ENCODE data around the gene KDM3A.

Gene KDM3A, protein sequence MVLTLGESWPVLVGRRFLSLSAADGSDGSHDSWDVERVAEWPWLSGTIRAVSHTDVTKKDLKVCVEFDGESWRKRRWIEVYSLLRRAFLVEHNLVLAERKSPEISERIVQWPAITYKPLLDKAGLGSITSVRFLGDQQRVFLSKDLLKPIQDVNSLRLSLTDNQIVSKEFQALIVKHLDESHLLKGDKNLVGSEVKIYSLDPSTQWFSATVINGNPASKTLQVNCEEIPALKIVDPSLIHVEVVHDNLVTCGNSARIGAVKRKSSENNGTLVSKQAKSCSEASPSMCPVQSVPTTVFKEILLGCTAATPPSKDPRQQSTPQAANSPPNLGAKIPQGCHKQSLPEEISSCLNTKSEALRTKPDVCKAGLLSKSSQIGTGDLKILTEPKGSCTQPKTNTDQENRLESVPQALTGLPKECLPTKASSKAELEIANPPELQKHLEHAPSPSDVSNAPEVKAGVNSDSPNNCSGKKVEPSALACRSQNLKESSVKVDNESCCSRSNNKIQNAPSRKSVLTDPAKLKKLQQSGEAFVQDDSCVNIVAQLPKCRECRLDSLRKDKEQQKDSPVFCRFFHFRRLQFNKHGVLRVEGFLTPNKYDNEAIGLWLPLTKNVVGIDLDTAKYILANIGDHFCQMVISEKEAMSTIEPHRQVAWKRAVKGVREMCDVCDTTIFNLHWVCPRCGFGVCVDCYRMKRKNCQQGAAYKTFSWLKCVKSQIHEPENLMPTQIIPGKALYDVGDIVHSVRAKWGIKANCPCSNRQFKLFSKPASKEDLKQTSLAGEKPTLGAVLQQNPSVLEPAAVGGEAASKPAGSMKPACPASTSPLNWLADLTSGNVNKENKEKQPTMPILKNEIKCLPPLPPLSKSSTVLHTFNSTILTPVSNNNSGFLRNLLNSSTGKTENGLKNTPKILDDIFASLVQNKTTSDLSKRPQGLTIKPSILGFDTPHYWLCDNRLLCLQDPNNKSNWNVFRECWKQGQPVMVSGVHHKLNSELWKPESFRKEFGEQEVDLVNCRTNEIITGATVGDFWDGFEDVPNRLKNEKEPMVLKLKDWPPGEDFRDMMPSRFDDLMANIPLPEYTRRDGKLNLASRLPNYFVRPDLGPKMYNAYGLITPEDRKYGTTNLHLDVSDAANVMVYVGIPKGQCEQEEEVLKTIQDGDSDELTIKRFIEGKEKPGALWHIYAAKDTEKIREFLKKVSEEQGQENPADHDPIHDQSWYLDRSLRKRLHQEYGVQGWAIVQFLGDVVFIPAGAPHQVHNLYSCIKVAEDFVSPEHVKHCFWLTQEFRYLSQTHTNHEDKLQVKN (N-terminal part only)

DNA sequence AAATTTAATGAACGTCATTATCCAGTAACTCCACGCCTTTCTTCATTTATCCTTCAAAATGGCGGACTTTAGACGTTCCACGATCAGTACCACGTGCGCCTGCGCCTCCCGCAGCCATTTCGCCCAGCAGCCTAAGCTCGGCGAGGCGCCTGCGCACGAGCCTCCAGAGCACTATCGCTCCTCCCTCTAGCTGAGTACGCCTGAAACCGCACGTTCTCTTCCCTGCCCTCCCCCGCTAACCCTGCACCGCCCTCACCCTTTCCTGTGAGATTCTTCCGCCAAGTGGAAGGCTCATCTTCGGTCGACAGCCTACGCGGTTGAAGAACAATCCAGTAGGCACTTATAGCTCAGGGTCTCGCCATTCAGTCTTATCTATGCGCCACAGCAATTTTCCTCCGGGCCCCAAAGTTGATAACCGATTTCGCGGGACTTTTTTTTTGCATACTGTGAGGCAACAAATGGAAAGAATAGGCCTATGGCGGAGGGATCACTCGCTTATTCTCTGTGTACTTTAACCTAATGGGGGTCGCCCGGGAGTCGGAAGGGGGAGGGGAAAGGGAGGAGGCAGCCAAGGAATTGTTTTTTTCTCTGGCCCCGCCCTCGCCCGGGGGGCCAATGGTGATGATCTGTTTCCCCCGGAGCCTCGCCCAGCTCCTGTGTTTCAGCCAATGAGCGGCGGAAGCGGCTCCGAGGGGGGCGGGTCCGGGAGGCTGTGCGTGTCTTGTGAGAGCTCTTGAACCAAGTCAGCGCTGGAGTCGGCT, at the start of gene KDM3A:
Gene KDM3A (plus strand): TSS at position 741 of the 761 bp plus-strand sequence. CDS start 677 bp downstream, outside the sequence.
- peak; percentile 99 for DNase-seq

DNA sequence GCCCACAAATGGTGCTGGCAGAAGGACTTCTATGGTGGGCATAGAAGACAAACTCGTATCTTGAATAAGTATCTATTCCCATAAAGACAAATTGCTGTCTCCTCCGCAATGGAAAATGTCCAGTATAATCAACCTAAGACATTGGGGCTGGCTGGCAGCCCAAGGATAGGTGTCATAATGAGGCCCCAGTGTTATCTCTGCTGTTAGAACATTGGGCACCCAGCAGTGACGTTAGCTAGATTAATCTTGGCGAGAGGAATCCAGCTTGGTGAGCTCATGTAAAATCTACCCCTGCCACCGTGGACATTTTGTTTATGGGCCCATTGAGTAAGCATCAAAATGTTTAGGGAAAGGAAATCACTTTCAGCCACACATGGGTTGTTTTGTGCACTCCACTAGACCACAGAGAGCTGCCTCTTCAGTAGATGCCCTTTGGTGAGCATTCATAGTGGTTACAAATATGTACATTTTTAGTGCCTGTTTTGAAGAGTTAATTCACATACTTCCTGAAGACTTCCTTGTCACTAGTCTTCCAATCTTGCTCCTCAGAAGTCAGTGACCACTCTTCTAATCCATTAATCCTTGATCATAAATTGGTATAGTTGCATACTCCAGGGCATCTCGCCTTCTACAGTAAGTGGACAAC, 48.2 kb upstream of the KDM3A start:
- no peak for DNase-seq

DNA sequence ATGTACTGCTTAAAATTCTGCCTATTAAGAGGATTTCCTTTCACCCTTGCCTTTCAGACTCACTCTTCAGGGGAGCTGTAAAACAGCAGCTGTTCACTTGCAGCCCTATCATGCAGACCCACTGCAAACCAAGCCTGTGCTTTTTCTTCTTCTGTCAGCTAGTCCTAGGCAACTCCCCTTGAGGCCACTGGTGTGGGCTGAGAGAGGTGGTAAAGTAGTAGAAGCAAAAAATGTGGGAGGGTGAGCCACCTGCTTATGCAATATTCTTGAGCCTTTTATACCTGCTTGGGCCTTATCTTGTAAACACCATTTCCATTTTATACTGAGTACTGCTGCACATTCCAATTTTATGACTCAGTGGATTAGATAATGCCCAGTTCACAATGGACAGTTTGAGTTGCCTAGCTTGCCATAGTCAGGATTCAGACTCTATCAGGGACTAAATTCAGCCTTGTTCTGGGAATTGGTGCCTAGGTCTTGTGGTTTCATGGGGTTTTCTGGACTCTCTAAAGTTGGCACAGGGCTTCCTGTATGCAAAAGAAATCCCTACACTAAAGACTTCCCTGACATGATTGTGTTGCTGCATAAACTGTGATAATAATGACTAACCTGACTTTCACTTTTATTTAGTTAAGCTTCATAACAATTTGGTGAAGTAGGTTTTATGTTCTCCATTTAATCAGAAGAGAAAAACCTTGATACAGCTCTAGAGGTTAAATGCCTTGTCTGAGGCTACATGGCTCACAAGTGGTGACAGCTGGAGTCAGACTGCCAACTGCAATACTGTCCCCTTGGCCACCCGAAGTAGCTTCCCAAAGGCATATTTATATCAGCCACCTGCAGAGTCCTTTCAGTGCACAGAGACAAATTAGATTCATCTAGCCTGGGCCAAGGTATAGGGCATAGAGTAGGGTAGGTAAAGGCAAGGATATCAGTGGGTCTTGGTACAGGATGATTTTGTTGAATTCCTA, 47.4 kb upstream of the KDM3A start:
- no peak for DNase-seq

DNA sequence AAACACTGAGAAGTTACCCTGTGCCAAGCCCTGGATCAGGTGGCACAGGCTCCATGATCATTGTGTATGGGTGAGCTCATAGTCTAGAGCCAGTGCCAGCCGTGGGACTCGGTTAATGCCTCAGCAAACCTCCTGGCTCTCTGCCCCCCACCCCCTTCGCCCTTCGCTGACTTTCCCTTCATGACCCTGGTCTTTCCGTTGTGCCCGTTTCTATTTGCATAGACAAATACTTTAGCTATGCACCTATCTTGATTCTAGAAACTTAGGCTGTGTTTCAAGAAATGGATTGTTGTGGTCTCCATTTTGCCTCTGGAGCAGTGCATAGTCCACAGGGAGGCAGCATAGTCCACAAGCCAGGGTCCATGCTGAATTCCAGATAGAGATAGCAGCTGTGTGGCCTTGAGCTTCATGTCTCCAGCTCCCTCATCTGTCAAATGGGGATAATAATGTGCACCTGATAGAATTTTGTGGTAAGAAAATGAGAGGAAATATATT, 44.8 kb upstream of the KDM3A start:
- no peak for DNase-seq

DNA sequence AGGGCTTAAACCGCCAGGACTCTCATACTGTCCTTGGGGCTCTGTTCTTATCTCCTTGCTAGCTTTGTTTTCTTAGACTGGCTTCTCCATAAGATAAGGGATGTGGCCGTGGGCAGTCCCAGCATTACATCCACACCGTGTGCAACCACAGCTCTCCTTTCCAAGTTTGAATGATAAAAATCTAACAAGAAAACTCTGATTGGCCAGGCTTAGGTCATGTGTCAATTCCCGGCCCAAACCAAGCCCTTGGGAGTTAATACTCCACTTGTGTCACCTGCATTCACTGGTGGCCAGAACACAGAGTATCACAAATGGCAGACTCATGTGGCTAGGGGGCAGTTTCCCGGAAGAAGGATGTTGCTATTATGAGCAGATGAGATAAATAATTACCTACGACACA, 43.2 kb upstream of the KDM3A start:
- no peak for DNase-seq

DNA sequence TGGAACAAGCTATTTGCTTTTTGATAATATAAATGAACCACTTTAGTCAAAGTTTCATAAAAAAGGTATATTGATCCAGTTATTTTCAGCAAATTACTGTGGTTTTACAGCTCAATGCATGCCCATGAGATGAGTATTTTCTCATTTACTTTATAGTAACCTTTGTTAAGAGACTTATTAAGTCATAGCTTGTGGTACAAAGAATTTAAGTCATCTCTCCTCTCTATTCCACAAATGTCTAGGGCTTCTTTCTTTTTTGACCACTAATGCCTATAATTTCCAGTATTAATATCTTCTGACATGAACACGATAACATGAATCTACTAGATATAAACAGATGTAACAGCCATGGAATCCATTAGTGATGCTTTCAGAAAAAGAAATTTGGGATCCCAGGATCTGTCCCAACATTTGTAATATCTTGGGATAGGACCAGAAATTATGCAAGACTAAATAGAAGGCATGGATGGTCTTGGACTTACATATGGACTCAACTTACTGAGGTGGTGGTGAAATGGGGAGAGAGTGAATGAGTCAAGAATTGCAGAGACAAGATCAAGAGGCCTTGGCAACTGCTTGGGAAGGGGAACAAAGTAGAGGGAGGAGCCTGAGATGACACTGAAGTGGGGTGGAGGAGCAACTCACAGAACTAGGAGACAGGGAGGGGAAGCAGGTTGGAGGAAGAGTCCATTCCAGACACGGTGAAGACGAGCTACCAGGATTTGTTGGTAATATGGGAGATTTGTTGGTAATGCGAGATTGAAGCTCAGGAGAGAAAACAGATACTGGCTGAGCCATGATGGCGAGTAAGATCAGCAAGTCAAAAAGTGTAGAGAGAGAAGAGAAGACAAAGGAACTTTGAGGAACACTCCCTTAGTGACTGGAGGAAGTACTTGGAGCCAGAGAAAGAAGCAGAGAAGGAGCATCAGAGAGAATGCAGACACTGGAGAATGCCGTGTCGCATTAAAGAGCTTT, 42.4 kb upstream of the KDM3A start:
- no peak for DNase-seq

DNA sequence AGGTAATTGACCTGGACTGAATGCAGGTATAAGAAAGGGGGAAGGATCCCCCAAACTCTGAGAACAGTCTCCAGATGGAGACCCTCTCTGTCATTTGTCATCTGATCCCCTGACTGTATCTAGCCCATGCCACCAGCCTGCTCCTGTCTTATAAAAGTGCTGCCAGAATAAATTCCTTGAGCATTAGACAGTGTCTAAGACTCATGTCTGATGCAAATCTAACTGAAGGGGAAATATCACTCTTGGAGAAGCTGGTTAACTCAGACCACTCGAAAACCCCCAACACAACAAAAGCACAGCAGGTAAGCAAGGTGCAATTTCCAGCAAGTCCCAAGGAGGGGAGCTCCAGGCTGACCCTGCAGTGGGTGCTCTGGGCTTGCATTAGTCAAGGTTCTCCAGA, 40.9 kb upstream of the KDM3A start:
- no peak for DNase-seq

DNA sequence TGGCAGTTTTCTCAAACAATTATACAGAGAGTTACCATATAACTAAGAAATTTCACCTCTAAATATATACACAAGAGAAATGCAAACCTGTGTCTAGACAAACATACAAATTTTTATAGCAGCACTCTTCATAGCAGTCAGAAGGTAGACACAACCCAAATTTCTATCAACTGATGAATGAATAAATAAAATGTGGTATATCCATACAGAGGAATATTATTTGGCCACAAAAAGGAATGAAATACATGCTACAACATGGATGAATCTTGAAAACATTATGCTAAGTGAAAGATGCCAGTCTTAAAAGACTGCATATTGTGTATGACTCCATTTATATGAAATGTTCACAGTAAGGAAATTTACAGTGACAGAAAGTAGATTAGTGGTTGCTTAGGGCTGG, 30.6 kb upstream of the KDM3A start:
- no peak for DNase-seq

DNA sequence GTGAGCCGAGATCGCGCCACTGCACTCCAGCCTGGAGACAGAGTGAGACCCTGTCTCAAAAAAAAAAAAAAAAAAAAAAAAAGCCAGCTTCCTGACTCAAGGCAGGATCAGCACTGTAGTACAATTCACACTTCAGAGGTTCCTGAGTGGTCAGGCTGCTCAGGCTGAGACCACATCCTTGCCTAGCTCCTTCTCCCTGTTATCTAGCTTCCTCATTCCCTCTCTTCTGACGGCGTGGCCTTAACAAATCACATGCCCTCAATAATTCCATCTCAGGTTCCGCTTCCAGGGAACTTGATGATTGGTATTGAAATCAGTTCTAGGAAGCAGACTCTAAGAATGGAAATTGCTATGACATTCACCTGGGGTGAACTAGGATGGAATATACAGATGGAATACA, 29.8 kb upstream of the KDM3A start:
- no peak for DNase-seq

DNA sequence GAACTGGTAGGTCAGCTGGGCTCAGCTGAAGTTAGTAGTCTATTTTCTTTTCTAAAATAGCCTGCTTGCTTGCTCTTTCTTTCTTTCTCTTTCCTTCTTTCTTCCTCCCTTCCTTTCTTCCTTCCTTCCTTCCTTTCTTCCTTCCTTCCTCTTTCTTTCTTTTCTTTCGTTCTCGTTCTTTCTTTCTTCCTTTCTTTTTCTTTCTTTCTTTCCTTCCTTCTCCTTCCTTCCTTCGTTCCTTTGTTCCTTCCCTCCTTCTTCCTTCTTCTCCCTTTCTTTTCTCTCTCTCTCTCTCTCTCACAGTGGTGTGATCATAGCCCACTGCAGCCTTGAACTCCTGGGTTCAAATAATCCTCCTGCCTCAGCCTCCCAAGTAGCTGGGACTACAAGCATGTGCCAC, 29.2 kb upstream of the KDM3A start:
- DNase-seq, result no peak

DNA sequence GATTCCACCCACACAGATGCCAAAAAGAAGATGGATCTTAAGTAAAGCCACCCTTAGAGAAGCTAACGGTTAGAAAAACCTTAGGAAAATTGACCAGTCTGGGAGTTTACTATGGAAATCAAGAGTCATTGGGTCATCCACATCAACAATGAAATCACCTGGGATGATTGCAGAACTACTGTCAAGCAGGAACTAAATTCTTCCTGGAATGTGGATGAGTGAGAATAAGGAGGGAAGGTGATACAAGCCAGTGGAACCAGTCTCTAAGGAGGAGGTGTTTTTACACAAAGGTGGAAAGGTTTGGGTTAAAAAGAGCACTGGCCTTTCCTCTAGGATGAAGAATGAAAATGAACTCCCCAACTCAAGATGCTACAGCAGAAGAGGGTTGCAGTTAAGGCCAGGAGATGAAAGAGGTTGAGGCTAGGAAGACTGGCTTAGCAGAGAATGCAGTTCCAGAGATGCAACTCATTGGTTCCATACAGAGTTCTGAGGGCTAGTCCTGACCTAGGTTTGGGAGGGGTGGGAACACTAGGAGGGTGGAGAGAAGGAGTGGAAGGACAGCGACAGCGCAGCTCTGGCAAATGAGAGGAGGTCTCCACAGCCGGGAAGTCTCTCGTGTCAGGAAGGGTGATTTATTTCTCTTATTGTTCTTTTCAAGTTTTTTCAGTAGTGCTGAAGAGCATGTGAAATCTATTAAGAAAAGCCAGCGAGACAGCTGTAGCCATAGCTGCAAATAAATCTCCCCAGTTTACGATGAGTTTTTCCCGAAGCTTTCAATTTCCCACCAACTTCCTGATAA, 27.7 kb upstream of the KDM3A start:
- no peak for DNase-seq

DNA sequence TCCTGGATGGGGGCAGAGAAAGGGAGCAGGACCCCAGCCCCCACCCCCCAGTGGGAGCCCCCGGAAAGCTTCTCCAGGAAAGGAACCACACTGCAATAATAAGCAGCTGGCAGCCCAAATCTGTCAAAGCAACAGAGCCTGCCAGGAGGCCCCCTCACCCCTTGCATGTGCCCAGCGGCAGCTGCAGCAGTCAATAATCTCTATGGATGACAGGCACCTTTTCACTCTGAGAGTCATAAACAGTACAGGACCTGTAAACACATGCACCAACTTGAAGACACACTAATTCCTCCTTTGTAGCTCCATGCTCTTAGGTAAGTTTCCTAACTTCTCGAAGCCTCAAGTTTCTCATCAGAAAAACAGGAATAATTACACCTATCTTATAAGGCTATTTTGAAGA, 26.2 kb upstream of the KDM3A start:
- DNase-seq, result no peak

DNA sequence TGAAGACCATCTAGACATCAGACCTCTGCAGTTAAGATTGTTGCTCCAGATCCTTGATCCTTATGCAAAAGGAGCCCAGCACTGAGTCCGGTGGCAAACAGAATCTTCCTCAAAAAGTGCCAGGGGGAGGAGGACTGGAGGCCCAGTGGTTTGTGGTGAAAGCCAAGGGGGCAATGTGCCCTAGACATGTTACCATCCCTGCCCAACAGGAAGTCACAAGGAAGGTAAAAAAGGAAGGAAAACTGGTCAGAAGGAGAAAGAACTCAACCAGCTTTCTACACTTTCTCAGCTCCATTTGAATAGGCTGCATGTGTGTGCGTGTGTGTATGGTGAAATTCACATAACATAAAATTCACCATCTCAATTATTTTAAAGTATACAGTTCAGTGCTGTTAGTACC, 25.0 kb upstream of the KDM3A start:
- DNase-seq, result no peak

DNA sequence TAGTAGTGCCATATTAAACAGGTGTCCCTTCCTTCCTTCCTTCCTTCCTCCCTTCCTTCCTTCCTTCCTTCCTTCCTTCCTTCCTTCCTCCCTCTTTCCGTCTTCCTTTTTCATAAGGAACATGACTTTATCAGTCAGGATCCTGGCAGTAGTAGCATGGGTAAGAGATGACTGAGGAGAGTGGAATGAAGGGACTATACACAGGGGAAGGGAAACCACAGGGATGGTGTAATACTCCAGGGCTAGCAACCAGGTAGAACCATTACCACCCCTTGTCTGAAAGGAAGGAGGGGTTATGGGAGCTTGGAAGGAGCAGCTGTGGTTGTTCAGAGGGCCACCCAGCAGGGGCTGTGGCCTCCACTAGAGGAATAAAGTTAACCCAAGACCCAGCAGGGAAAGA, 23.2 kb upstream of the KDM3A start:
- no peak for DNase-seq

DNA sequence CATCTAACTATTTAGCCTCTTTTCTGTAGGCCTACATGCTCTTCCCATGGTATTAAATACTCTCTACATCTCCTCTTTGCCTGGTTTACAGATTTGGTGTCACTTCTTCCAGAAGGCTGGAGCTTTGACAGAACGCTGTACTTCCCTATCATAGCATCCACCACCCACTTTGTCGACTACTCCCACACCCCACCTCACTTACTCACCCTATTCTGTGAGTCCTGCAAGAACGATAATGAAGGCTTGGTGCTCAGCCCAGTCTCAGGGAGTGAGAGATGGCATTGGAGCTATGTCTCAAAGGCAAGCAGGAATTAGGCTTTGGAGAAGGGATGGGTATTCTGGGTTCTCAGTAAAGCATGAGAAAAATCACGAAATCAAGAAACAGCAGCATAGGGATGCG, 20.3 kb upstream of the KDM3A start:
- no peak for DNase-seq

DNA sequence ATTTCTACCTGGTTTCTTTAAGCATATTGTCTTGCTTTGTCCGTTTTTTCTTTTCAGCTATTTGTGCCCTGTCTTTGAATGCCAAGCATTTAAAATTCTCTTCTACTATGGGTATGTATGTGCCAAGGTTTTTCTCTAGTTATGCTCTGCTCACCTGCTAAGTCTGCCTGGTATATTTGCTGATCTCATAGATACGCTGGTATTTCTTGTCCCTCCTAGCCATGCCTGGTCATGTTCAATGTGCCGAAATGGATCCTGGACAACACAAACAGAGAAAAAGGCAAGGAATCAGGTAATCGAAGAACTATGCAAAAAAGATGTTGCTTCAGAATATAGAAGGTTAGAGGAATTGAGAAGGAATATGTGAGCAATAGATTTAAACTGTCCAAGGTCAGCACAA, 14.9 kb upstream of the KDM3A start:
- no peak for DNase-seq

DNA sequence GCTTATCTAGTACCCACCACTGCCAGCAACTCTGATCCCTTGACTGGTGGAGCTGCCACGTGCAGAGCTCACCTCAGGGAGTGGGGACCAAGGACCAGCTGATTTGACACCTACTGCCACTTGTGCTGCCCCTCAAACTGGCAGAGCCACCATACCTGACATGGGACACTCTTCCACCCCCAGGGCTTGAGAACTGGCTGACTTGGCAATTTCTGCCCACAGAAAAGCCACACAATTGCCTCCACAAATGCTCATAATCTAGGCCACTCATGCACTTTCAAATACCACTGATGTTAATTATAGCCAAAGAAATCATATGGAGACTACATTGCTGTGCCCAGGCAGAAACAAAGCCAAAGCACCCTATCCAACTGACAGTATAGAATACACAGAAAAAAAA, 11.8 kb upstream of the KDM3A start:
- DNase-seq, result no peak

DNA sequence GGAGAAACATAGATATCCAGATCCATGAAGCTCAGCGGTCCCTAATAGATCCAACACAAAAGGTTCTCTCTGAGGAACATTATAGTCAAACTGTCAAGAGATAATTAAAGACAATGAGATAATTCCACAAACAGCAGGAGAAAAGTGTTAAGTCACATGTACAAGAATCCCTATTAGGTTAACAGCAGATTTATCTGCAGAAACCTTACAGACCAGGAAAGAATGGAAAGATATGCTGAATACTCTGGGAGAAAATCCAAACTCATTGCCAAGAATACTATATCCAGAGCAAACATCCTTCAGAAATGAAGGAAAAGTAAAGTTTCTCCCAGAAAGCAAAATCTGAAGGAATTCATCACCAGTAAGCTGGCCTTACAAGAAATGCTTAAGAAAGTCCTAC, 10.8 kb upstream of the KDM3A start:
- DNase-seq, result no peak
